ENCODE results near the gene ITIH1.

Gene ITIH1

GRCh38 chr3:52831500-52832301 lies 54.3 kb downstream of the ITIH1 start:
- DNase-seq (ENCODE audit: low read depth): peak; percentile 22
- H3K4me3 ChIP-seq (ENCODE audit: low read length): no peak overlapping the region
- no peak for TF ChIP-seq CTCF (conservative IDR thresholded peaks at IDR 0.05; ENCODE audit: low read depth, low read length)

- no peak for TF ChIP-seq CTCF (conservative IDR thresholded peaks at IDR 0.05; ENCODE audit: low read depth, low read length)
- no peak overlapping the region for H3K4me3 ChIP-seq (ENCODE audit: low read length)
- DNase-seq (ENCODE audit: low read depth): no peak
These were observed 55.8 kb downstream of the ITIH1 start for GRCh38 chr3:52833202-52833601.

GRCh38 chr3:52834871-52835501 lies 57.6 kb downstream of the ITIH1 start, which contains the start of gene MUSTN1:
Gene MUSTN1 (minus strand): TSS chr3:52835019. CDS start chr3:52834948, 71 bp downstream.
- no peak for DNase-seq (ENCODE audit: low read depth)
- TF ChIP-seq CTCF (conservative IDR thresholded peaks at IDR 0.05; ENCODE audit: low read depth, low read length): no peak
- no peak within 1 kb of the TSS for H3K4me3 ChIP-seq (ENCODE audit: low read length)

GRCh38 chr3:52835766-52836470 lies 58.5 kb downstream of the ITIH1 start:
- no peak for TF ChIP-seq CTCF (conservative IDR thresholded peaks at IDR 0.05; ENCODE audit: low read depth, low read length)
- no peak for DNase-seq (ENCODE audit: low read depth)
- H3K4me3 ChIP-seq (ENCODE audit: low read length): no peak overlapping the region

GRCh38 chr3:52836471-52836845 lies 59.1 kb downstream of the ITIH1 start:
- DNase-seq (ENCODE audit: low read depth): no peak
- H3K4me3 ChIP-seq (ENCODE audit: low read length): no peak overlapping the region
- TF ChIP-seq CTCF (conservative IDR thresholded peaks at IDR 0.05; ENCODE audit: low read depth, low read length): no peak

GRCh38 chr3:52836986-52837385 lies 59.6 kb downstream of the ITIH1 start:
- no peak for DNase-seq (ENCODE audit: low read depth)
- no peak for TF ChIP-seq CTCF (conservative IDR thresholded peaks at IDR 0.05; ENCODE audit: low read depth, low read length)
- no peak overlapping the region for H3K4me3 ChIP-seq (ENCODE audit: low read length)
